Stimulated activated CD4-positive, alpha-beta T cell treated with anti-CD3 and anti-CD28 coated beads, TNF-alpha, amount 100 ng/mL, for 24 hours (primary cell): Measurements from ENCODE around the gene ZNF425.
"Not testable (repeated sequence)": the region's sequence is repeated elsewhere in the genome, so short reads cannot be mapped to it uniquely, and the experiment has no call there.

Experiments used
- DNase-seq, 3 experiments: peaks; one replicate each; pipeline ENCODE4 v3.0.0-alpha.2; 2020; ENCODE audit warnings: low read depth in 3 of 3

ZNF425 gene

DNA sequence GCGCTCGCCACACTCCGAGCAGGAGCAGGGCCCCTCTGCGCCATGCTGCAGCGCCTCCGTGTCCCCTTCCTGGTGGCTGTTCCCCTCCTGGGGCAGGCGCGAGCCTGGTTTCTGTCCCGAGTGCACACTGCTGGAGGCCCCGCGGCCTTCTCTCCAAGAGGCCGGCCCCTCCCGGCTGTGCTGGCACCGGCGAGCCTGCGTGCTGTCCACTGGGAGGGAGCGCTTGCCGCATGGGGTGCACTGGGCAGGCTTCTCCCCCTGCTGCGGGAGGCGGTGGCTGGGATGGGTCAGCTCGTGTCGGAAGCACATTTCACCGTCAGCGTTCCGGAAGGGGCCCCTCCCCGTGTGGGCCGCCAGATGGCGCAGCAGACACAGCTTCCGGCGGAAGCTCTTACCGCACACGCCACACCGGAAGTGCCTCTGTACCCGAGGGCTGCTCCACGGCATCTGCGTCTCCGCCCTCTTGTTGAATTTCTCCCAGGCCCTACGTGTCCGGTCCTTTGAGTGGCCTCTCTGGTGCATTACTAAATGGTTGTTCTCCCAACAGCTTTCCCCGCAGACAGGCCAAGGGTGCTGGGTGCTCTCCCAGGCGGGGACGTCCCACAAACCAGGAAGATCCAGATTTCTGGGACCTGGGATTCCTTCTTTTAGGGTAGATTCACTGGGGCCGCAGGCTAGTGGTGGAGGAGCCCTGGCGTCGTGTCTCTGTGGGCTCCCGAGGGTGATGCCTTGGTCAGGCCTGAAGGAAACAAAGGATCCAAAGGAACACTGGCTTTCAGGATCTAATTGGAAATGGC lies 54.3 kb downstream of the ZNF425 start:
- DNase-seq, result peak in 2 of 3 experiments; percentile 28 to 48

DNA sequence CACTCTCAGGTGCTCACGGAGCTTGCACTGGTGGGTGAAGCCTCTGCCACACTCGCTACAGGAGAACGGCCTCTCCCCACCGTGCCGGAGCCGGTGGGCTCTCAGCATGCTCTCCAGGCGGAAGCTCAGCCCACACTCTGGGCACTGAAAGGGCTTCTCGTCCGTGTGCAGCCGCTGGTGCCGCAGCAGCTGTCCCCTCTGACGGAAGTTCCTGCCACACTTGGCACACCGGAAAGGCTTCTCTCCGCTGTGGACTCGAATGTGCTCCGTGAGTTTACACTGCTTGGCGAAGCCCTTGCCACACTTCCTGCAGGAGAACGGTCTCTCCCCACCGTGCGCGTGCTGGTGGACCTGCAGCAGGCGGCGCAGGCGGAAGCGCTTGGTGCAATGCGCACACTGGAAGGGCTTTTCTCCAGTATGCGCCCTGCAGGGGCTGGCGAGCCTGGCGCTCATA lies 54.9 kb downstream of the ZNF425 start:
- DNase-seq, result no peak

DNA sequence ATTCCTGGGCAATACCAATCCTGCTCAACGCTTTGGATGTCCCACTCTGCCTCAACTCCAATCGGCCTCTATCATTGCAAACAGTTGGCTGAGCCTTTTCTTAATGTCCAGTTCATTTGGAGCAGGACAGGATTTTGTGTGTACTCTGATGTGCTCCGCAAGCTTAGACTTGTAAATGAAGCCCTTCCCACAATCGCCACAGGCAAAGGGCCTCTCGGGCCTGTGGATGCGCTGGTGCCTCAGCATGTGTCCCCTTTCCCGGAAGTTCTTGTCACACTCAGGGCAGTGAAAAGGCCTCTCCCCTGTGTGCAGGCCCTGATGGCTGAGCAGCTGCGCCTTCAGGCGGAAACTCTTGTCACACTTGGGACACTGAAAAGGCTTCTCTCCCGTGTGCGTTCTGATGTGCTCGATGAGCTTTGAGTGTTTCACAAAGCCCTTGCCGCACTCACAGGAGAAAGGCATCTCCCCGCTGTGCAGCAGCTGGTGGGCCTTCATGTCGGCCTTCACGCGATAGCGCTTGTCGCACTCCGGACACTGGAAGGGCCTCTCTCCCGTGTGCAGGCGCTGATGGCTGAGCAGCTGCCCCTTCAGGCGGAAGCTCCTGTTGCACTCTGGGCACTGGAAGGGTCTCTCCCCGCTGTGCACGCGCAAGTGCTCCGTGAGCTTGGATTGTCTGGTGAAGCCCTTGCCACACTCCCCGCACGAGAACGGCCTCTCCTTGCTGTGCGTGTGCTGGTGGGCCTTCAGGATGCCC lies 55.6 kb downstream of the ZNF425 start:
- DNase-seq, result no peak

DNA sequence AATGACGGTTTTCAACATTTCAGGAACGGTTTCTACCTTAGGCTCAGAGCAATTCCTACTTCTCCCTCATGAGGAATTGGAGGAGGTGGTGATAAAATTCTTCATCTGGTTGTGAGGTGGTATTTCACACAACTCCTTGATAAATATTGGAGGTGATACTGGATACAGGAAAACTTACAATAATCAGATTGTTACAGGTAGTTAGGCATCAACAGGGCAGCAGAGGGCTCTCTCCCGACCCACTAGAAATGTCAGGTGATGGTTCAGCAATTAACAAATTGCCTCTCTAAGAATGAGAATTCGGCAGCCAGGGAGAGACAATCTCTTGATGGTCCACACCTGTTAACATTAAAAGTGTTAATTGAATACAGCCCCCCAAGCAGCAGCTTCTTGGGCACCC lies 58.3 kb downstream of the ZNF425 start:
- DNase-seq, result no peak

DNA sequence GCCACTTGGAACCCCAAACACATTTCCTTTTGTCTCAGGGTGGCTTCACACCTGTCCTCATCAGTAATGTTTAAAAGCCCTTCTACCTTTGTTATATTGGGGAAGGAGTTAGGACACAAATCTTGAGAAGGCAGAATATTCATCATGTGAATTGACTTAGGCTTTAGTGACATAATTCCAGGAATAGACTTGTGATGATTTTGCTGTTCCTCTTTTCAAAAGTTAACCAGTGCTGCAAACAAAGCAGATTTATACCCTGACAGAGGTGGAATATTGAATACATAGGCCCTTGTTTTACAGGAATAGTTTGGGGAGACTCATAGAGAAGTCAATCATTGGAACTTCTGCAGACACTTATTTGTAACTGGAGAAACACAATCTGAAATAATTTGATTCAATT lies 62.6 kb downstream of the ZNF425 start:
- DNase-seq, result no peak

DNA sequence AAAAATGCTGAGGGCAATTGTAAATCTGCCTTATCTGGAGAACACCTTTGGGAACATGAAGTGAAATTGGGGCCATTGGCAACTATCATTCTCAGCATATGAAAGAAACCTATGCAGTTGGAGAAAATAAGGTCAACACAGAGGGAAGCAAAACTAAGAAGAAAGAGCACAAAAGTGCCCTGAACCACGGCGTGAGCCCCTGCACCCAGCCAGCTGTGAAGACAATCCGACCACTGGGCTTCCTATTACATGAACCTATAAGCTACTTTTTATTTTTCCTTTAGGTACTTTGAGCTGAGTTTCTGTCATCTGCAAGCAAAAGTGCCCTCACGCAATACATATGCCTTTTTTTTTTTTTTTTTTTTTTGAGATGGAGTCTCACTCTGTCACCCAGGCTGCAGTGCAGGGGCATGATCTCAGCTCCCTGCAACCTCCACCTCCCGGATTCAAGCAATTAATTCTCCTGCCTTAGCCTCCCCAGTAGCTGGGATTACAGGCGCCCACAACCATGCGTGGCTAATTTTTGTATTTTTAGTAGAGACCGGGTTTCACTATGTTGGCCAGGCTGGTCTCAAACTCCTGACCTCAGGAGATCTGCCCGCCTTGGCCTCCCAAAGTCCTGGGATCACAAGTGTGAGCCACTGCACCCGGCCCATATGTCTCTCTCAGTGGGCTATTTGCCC lies 63.8 kb downstream of the ZNF425 start:
- DNase-seq, result not testable (repeated sequence)

DNA sequence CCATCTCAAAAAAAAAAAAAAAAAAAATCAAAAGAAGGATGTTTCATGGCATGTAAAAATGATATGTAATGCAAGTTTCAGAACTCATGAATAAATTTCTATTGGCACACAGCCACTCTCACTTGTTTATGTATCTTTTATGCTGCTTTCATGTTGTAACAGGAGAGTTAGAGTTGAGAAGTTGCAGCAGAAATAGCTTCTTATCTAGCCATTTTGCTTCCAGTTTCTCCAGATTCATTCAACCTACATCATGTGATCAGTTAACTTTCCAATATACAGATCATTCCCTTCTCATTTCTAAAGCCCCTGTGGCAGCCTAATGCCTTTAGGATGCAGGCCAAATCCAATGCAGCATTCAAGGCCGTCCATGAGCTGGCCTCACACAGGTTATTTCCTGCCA lies 66.0 kb downstream of the ZNF425 start:
- DNase-seq, result no peak

DNA sequence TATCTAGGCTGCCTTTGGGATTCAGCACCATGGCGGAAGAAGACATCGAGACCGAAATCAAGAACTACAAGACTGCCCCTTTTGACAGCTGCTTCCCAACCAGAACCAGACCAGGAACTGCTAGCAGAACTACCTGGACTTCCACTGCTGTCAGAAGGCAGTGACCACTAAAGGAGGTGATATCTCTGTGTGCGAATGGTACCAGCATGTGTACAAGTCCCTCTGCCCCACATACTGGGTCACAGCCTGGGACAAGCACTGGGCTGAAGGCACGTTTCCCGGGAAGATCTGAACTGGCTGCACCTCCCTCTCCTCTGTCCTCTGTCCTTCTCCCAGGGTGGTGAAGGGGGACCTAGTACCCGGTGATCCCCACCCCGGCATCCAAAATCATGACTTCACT lies 72.2 kb downstream of the ZNF425 start:
- DNase-seq, result no peak

DNA sequence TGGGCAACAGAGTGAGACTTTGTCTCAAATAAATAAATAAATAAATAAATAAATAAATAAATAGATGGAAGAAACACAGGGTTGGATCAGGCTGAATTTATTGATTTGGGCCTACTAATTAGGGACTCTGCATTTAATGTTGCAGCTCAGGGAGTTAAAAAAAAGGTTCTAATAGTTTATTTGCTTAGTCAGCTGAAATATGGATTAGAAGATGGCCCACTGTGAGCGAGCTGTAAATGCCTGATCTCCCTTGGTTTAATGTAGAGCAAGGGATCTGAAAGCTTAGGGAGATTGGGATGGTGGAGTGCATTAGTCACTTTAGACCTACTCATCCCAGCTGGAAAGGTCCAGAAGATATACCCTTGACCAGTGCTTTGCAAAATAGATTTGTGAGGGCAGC lies 72.7 kb downstream of the ZNF425 start:
- no peak for DNase-seq
